Fibroblast of villous mesenchyme (primary cell): Measurements from ENCODE around the gene GALNT16. TPM values are rescaled to one million over a fixed set of nuclear protein-coding genes. Genes with fewer than 3 reads are reported as not detected.

ENCODE experiments used
- DNase-seq: peaks from one replicate; pipeline ENCODE4 v3.0.0-alpha.2; 2010; ENCODE audit warnings: low read depth
- H3K4me3 ChIP-seq: 2 replicates; pipeline ENCODE4 v1.5.1; 2011; ENCODE audit warnings: low read depth, mild to moderate bottlenecking, low read length
- CTCF ChIP-seq: IDR thresholded peaks from 2 replicates; pipeline ENCODE4 v1.5.1; 2012; ENCODE audit warnings: low read depth, mild to moderate bottlenecking, low read length; ENCODE audit not compliant: insufficient read depth
- total RNA-seq: library from RNA; depleted of rRNA; stranded (reverse); fragments of >200 nt; gene quantifications from 2 replicates; pipeline ENCODE4 v1.2.3, GENCODE V29; 2012

GALNT16 gene
- total RNA-seq, 1 donor, result under 0.01 TPM

- DNase-seq, result no peak
- no peak overlapping the region for H3K4me3 ChIP-seq
- no peak for TF ChIP-seq CTCF
Observed at GRCh38 chr14:69300601-69301221, 40.8 kb downstream of the GALNT16 start.

- DNase-seq, result no peak
- TF ChIP-seq CTCF, result no peak
- no peak overlapping the region for H3K4me3 ChIP-seq
Observed at GRCh38 chr14:69303086-69303485, 43.1 kb downstream of the GALNT16 start.

- H3K4me3 ChIP-seq, result no peak overlapping the region
- DNase-seq, result no peak
- TF ChIP-seq CTCF, result no peak
Observed at GRCh38 chr14:69312608-69313007, 52.6 kb downstream of the GALNT16 start.

- no peak for DNase-seq
- no peak overlapping the region for H3K4me3 ChIP-seq
- no peak for TF ChIP-seq CTCF
Observed at GRCh38 chr14:69313176-69313575, 53.2 kb downstream of the GALNT16 start.

GRCh38 chr14:69314327-69314726, 54.4 kb downstream of the GALNT16 start:
- no peak for DNase-seq

GRCh38 chr14:69315301-69315700, 55.3 kb downstream of the GALNT16 start:
- DNase-seq, result no peak
- H3K4me3 ChIP-seq, result no peak overlapping the region
- TF ChIP-seq CTCF, result no peak

More at GRCh38 chr14:69314327-69314726, 54.4 kb downstream of the GALNT16 start:
- TF ChIP-seq CTCF, result no peak
- no peak overlapping the region for H3K4me3 ChIP-seq
